Activated effector memory CD4-positive, alpha-beta T cell treated with anti-CD3 and anti-CD28 coated beads, Interleukin-2, amount 50 U/mL, for 16 hours (primary cell): ENCODE measurements around the gene METTL17.
"Not testable (repeated sequence)": the region's sequence is repeated elsewhere in the genome, so short reads cannot be mapped to it uniquely, and the experiment has no call there.

ENCODE experiments used
- DNase-seq: peaks from one replicate; pipeline ENCODE4 v3.0.0-alpha.2; 2020

Gene METTL17

GRCh38 chr14:21025371-21026273, 35.8 kb downstream of the METTL17 start:
- no peak for DNase-seq

- DNase-seq, result no peak
Measured at GRCh38 chr14:21026274-21026987, 36.7 kb downstream of the METTL17 start.

GRCh38 chr14:21026988-21027315, 37.2 kb downstream of the METTL17 start:
- no peak for DNase-seq

- DNase-seq, result no peak
Measured at GRCh38 chr14:21029917-21030316, 40.1 kb downstream of the METTL17 start, which contains the start of gene TPPP2. TSS of gene TPPP2 (plus strand) at chr14:21030217. CDS start at chr14:21030582, 365 bp downstream.

- no peak for DNase-seq
Measured at GRCh38 chr14:21030531-21030930, 40.8 kb downstream of the METTL17 start.

DNA sequence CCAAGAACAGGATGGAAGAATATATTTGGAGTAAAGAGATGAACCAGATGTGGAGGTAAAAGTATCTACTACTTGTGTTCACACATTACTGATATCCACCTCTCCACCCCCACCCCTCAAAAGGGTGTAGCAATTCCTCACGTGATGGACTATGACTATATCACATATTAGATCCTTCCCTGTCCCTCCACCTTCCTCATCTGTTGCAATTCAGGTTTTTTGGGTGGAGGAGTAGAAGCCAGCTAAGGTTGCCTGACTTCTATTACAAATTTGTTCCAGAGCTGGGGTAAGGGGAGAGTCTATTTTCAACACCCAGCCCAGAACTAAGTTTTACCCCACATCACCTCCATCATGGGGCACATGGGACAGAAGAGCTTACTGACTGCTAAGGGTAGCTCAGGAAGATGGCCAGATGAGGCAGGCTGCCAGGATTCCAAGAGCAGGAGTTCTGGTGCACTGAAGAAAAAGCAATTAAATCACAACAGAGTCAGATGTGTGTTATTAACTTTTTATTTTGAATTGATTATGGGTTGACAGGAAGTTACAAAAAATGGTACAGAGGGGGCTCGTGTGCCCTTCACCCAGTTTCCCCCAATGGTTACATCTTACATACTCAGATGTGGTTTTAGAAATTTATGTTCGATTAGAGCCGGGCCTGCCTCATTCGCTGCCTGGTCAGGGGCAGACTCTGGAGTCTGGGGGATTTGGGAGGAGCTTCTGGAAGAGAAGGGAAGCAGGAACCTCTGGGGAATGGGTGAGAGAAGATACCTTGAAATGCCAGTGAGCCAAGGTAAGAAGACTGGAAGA, 42.7 kb downstream of the METTL17 start:
- no peak for DNase-seq

- no peak for DNase-seq
Measured at GRCh38 chr14:21033133-21033698, 43.4 kb downstream of the METTL17 start.

GRCh38 chr14:21034707-21035106, 44.9 kb downstream of the METTL17 start, which contains the start of gene RNASE13:
TSS of gene RNASE13 (minus strand) at chr14:21034807. CDS start at chr14:21034288, 519 bp downstream.
- DNase-seq, result no peak

DNA sequence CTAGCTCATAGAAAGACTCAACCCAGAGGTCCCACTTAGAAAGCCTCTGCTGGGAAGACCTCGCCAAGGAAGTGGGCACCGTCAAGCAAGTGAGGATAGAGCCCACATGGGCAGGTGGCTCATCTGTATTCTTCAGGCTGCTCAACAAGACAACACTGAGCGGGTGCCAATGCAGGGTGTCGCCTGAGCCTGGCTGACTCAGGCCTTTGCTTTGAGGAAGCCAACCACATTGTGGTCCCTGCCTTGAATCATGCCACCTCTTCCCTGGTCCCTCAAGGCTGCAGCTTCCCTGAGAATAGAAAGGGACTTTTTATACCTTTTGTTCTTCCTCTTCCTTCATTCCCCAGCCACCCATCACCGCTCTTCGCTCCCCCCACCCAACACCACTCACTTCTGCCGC, 47.0 kb downstream of the METTL17 start:
- DNase-seq, result no peak

GRCh38 chr14:21037156-21037555, 47.4 kb downstream of the METTL17 start:
- no peak for DNase-seq

DNA sequence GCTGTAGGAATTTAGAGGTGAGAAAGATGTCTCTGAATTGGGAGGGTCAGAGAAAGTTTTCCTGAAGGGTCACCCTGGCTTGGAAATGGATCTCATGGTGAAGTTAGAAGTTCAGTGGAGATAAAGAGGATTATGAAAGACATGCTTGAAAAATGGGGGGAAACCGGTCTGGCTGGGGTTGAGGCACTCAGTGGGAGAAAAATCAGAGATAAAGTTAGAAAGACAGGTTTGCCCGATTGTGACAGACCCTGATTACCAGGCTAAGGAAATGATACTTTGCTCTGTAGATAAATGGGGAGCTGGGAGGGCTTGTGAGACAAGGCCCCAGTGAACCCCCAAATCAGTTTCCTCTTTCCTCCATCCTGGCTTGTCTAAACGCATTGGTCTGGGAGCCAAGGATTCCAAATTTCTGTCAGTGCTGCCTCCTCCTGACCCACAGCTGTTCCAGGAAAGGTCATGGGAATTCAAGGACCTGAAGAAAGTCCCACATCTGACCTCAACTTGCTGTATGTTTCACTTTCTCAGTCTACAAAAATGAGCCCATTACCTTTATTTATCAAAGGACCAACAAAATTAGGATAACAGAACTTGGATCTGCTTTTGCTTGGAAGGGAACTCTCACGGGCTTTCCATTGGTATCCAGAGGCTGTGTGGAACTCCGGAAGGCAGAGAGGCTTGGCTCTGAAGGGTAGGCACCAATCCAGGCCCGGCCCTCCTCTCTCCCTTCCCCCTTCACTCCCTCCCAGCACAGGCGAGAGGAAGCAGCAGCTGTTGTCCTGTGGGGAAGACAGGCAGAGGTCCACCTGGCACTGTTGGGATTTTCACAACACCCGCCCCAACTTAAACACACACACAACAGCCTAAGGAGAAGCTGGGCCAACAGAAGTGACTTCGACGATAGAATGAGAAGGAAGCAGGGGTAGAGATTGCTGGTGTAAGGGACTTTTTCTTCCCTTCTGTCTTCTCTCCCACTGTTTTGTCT, 49.0 kb downstream of the METTL17 start:
- no peak for DNase-seq

DNA sequence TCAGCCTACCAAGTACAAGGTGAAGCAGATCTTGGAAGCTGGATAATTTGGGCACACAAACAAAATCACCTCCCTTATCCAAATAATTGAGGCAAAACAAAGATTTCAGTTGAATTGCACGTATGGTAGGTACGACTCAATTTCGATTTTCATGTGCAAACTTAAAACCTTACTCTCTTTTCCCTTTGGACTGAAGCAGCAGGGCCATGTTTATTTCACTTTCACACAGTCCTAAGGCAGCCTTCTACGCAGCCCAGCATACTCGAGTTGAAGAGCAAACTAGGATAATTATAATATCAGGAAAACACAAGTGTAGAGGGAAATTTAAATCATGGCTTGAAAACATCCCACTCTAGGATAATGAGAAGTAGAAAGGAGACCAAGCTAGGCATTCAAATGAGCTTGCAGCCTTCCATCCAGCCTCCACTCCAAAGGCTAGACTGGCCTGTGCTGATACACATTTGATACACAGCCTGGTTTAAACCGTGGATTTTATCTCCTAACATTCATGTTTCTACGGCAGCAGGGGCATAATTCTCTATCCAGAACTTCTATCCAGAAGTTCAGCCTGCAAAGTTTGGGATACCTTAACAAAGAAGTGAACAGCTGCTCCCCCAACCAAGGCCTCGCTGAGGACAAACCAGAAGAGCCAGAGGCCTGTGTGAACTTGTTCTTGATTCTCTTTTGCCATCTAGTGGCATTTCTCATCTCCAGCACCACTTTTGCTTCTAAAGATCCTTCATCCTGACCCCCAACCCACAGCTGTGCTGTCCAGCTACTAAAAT, 50.0 kb downstream of the METTL17 start:
- DNase-seq, result no peak

GRCh38 chr14:21040370-21040925, 50.7 kb downstream of the METTL17 start:
- no peak for DNase-seq

GRCh38 chr14:21040941-21041340, 51.2 kb downstream of the METTL17 start:
- not testable (repeated sequence) for DNase-seq

DNA sequence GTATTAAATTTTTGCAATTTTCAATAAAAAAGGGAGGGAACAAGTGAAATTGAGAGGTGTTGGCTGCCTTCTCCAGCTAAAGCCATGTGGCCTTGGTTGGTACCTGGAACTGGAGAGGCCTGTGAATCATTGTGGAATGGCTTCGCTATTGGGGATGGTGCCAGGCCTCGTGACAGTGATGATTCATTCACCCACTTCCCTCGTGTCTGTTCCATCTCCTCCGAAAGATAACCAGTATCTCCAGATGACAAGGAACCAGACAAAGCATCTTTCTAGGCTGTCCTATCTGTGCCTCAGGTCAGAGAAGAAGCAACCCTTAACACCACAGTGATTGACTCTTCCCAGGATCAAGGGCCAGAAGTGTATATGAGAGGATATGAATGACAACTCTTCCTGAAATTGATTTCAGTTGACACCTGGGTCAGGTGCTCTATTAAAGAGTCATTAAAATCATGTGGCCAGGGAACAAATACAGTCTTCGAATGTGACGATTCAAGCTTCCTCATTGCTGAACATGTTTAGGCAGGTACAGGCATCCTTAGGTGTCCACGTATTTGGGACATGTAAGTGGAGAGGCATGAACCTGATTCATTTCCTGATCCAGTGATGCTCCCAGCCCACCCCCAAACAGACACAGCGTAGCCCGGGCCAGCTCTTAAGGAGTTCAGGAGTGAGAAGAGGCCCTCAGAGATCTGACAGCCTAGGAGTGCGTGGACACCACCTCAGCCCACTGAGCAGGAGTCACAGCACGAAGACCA, 52.1 kb downstream of the METTL17 start, which contains the start of gene RNASE7:
Gene RNASE7 (plus strand): TSS at position 687 of the 758 bp plus-strand sequence. CDS start 631 bp downstream, outside the sequence.
- DNase-seq, result no peak

- DNase-seq, result no peak
Measured at GRCh38 chr14:21042918-21043317, 53.1 kb downstream of the METTL17 start.

DNA sequence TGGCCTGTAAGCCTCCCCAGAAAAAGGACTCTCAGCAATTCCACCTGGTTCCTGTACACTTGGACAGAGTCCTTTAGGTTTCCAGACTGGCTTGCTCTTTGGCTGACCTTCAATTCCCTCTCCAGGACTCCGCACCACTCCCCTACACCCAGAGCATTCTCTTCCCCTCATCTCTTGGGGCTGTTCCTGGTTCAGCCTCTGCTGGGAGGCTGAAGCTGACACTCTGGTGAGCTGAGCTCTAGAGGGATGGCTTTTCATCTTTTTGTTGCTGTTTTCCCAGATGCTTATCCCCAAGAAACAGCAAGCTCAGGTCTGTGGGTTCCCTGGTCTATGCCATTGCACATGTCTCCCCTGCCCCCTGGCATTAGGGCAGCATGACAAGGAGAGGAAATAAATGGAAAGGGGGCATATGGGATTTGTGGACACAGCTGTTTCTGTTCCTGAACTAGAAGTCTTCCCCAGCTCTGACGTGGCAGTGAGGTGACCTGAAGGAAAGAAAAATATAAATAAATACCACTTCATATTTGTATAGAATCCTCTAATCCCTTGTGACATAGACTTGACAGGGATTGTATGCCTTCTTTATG, 53.7 kb downstream of the METTL17 start:
- no peak for DNase-seq

GRCh38 chr14:21043974-21044618, 54.3 kb downstream of the METTL17 start:
- DNase-seq, result peak; percentile 66
